M059J (cell line): Measurements from ENCODE around the gene EP400. TPM values are rescaled to one million over a fixed set of nuclear protein-coding genes. Genes with fewer than 3 reads are reported as not detected.

Experiments used
- DNase-seq: peaks from one replicate; pipeline ENCODE4 v3.0.0-alpha.2; 2012; ENCODE audit warnings: low read depth
- total RNA-seq: library from RNA; depleted of rRNA; stranded (reverse); fragments of >200 nt; shearing (Covaris generic); gene quantifications from 2 replicates; pipeline ENCODE4 v1.2.3, GENCODE V29; 2014

EP400 gene
- total RNA-seq, 1 experiment from 2014 or later, result 8.0 TPM

DNA sequence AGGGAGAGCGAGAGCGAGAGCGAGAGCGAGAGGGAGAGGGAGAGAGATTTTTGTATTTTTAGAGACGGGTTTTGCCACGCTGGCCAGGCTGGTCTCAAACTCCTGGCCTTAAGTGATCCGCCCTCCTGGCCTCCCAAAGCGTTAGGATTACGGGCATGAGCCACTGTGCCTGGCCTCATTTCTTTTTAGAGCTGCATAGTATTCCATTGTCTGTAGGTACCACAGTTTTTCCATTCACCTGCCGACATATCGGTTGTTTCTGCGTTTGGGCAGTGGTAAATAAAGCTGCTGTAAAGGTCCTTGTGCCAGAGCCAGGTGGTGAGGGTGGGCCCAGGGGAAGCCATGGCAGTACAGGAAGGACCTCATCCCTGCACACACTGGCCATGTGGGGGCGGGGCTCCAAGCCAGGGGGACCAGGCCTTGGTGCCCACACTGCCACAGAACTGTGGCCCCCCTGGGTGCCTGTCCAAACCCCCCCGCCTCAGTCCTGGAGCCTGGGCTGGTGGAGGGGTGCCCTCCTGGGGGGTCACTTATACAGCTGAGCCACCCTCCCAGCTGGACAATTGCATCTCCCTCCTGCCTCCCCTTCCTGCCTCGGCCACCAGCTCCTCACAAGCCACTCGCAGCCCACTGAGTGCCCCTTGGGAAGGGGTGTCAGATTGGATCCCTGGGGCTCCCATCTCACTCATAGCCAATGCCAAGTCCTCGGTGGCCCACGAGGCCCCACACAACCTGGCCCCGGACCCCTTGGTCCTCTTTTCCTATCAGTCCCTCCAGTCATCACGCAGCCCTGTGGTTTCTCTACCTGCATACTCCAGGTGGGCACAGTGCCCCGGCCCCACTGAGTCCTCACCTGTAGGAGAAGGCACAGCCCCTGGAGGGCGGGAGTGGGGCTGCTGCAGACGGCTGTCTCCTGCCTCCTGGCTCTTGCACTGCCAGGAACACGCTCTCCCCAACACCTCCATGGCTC lies 22.3 kb upstream of the EP400 start:
- no peak for DNase-seq

DNA sequence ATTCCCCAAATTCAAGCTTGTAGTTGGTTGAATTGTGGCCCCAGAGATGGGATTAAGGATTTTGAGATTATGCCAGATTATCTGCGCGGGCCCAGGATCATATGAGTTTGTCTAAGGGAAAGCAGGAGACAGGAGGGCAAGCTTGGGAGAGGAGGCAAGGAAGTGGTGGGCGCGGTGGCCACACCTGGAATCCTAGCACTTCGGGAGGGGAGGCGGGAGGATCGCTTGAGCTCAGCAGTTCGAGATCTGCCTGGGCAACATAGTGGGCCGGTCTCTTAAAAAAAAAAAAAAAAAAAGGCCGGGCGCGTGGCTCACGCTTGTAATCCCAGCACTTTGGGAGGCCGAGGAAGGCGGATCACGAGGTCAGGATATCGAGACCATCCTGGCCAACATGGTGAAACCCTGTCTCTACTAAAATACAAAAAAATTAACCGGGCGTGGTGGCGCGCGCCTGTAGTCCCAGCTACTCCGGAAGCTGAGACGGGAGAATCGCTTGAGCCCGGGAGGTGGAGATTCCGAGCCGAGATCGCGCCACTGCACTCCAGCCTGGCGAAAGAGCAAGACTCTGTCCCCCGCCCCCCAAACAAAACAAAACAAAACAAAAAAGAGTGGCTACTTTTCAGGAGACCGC lies 21.5 kb upstream of the EP400 start:
- DNase-seq, result no peak

DNA sequence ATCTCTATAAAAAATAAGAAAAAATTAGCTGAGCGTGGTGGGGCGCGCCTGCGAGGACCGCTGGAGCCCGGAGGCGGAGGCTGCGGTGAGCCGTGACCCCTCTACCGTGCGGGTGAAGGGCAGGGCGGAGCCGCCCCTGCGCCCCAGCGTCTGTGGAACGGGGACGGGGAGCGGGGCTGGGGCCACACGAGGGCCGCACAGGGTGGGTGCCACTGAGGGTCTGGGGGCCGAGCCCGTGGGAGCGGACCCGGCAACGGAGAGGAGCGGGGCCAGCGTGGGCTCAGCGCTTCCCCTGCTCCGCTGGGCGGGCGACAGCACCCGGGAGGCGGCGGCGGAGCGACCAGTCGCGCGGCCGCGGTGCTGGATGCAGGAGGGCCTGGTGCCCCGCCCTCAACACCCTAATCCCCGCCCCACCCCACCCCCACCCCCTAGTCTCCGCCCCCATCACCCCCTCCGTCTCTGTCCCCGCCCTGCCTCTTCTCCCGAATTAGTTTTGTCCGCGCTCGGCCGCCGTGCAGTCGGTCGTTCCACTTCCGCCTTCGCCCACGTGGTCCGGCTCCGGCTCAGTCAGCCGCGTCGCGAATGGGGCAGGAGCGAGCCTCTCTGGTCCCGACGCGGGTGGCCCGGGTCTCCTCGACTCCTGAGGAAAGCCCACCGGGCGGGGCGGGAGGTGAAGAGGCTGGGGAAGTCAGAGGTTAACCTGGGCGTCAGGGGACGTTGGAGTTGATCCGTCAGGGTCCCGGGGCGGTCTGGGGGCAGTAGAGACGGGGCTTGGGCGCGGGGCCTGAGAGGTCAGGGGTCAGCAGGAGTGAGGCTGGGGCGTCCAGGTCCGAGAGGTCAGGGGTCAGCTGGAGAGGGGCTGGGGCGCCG lies 20.8 kb upstream of the EP400 start, which contains the start of gene PUS1:
Gene PUS1, plus strand, starts transcription at position 566 of the 870 bp plus-strand sequence. CDS start 447 bp downstream, outside the sequence.
- DNase-seq, result peak; percentile 91

DNA sequence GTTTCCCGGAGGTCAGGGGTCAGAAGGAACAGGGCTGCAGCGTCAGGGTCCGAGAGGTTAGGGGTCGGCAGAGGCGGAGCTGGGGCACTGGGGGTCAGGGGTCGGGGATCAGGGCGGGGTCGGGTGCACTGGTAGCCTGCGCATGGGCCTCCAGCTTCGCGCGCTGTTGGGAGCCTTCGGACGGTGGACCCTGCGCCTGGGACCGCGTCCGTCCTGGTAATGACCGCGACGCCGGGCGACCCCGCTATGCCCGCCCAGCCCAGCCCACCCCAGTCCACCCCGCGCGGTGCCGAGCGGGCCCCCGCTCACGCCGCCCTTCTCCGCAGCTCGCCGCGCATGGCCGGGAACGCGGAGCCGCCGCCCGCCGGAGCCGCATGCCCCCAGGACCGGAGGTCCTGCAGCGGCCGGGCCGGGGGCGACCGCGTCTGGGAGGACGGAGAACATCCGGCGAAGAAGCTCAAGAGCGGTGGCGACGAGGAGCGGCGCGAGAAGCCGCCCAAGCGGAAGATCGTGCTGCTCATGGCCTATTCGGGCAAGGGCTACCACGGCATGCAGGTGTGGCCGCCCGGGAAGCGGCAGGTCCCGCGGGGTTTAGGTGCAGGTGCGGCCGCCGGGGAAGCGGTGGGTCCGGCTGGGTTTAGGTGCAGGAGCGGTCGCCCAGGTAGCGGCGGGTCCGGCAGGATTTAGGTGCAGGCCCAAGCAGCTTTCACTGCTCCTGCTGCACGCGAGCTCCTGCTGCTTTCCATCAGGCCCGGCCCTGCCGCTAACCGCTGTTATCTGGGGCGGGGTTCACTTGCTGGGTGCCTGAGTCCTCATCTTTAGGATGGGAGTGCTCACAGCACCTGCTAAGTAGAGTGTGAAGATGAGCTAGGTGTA lies 19.9 kb upstream of the EP400 start:
- DNase-seq, result no peak

DNA sequence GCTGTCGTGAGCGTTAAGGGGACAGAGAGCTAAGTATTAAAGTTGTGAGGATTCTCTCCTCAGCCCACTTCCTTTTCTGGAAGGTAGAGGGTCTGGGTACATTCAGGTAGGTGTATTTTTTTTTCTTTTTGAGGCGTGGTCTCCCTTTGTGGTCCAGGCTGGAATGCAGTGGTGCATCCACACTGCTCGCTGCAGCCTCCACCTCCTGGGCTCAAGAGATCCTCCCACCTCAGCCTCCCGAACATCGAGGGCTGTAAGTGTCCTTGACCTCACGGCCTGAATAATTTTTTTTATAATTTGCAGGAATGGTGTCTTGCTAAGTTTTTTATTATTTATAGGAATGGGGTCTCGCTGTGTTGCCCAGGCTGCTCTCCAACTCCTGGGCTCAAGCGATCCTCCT lies 19.2 kb upstream of the EP400 start:
- DNase-seq, result no peak

DNA sequence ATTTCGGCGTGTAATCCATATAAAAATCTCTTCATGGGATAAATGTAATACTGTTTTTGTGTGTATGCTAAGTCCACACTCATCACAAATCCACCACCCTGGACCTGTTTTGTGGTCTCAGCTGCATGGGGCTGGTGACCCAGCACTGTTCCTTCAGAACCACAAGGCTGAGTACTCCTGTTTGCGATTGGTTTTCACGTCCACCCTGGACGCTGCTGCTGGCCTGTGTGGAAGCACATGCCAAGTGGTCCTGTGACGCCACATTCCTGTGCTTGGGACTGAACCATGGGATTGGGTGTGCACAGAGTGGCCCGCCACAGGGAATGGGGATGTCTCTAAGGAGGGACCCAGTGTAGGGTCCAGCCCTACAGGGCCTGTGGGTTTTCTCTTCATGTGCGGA lies 16.4 kb upstream of the EP400 start:
- no peak for DNase-seq

DNA sequence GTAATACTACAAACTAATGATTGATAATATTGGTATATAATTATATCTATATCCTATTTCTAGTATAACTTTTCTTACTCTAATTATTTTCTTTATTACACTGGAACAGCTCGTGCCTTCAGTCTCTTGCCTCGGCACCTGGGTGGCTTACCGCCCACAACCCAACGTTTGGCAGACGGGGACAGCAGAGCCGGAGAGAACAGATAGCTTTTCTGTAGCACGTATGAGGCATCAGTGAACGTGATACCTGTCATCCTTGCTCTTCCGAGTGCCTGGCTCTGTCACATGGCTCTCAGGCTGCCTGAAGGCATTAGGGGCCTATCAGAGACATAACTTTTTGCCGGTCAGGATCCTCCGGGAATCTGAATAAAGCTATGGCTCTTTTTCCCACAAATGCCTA lies 15.2 kb upstream of the EP400 start:
- no peak for DNase-seq

DNA sequence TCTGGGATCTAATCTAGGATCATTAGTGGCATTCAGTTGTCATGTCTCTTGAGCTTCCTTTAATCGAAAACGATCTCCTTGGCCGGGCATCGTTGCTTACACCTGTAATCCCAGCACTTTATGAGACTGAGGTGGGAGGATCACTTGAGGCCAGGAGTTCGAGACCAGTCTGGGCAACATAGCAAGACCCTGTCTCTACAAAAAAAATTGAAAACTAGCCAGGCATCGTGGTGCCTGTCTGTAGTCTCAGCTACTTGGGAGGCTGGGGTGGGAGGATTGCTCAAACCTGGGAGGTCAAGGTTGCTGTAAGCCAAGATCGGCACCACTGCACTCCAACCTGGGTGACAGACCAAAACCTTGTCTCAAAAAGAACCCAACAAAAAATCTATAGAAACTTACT lies 11.7 kb upstream of the EP400 start:
- no peak for DNase-seq

DNA sequence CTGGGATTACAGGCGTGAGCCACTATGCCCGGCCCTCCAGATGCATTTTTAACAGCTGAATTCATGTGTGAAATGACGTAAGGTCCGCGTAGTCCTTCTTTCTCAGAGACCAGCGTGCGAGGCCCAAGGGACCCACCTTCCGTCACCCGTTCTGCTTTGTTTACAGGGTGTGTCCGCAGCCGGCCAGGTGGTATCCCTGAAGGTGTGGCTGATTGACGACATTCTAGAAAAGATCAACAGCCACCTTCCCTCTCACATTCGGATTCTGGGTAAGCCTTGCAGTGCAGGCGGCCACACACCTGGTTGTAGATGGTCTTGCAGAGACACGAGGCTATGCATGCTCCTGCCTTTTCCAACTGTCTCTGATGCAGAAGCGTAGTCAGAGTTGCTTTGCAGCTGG lies 10.7 kb upstream of the EP400 start:
- DNase-seq, result no peak

DNA sequence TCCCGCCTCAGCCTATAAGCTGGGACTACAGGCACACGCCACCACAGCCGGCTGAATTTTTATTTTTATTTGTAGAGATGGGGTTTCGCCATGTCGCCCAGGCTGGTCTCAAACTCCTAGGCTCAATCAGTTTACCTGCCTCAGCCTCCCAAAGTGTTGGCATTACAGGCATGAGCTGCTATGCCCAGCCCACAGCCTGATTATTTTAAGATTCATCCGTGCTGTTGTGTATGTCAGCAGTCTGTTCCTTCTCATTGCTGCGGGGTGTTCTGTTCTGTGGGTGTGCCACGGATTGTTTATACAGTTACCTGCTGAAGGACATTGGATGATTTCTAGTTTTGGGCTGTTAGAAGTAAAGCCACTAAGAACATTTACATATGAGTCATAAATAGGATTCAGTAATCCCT lies 9.6 kb upstream of the EP400 start:
- peak; percentile 41 for DNase-seq

DNA sequence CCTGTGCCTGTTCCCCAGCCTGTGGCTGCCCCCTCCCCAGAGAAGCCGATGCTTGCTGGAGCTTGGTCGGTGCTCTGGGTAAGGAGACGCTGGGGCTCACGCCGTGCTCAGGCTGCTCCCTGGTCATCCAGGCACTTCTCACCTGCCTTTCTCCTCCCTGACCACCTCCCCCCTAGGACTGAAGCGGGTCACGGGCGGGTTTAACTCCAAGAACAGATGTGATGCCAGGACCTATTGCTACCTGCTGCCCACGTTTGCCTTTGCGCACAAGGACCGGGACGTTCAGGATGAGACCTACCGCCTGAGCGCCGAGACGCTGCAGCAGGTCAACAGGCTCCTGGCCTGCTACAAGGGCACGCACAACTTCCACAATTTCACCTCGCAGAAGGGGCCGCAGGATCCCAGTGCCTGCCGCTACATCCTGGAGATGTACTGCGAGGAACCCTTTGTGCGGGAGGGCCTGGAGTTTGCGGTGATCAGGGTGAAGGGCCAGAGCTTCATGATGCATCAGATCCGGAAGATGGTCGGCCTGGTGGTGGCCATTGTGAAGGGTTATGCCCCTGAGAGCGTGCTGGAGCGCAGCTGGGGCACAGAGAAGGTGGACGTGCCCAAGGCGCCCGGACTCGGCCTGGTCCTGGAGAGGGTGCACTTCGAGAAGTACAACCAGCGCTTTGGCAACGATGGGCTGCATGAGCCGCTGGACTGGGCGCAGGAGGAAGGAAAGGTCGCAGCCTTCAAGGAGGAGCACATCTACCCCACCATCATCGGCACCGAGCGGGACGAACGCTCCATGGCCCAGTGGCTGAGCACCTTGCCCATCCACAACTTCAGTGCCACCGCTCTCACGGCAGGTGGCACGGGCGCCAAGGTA lies 8.4 kb upstream of the EP400 start:
- DNase-seq, result no peak

DNA sequence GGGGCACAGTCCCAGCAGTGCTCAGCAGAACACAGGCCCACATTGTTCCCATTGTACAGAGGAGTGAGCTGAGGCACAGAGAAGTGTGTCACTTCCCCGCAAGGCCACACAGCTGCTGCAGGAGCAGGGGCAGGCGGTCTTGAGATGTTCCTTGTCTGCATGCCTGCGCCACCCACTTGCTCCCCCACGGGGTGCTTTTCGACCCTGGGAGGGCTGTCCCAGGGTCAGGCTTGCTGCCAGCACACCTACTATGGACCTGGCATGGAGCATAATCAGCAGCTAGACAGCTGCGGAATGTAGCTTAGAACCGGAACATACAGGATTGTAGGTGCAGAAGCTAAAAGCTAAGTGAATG lies 7.8 kb upstream of the EP400 start:
- no peak for DNase-seq

DNA sequence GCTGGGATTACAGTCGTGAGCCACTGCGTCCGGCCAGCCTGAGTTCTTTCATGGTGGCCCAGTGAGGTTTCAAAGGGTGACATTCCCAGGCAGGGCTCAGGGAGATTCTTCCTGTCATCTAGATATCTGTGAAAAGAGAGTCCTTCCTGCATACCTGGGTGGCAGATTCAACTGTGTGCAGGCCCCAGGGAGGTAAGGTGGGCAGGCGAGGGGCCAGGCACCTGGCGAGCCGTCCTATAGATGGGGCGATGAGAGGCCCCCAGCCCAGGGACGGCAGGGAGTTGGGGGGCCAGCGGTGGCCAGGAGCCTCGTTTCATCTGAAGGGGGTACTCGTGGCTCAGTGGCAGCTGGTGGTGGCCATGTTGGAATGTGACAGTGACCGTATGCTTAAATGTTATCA lies 7.1 kb upstream of the EP400 start:
- DNase-seq, result no peak

DNA sequence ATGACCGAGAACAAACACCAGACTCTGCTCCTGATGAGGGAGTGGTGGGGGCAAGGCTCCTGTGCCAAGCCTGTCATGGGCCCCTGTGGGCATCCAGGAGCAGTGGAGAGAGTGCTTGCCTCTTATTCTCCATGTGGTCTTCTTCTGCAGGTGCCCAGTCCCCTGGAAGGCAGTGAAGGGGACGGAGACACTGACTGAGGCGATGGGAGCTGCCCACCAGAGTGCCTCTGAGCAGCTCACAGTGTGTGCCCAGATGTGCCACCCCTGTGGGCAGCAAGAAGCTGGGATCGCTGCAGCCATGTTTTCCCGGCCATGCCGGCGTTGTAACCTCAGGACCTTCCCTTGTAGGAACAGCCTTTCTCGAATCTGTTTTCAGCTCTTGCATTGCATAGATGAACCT lies 6.4 kb upstream of the EP400 start:
- no peak for DNase-seq

DNA sequence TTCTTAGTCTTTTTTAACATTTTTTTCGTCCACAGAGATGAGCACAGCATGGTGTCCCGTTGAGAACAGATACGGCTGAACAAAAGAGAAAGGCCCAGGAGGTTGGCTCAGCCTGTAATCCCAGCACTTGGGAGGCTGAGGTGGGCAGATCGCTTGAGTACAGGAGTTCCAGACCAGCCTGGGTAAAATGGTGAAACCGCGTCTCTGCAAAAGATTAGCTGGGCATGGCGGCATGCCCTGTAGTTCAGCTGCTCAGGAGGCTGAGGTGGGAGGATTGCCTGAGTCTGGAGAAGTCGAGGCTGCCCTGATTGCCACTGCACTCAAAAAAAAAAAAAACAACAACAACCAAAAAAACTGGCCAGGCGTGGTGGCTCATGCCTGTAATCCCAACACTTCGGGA lies 5.9 kb upstream of the EP400 start:
- no peak for DNase-seq

DNA sequence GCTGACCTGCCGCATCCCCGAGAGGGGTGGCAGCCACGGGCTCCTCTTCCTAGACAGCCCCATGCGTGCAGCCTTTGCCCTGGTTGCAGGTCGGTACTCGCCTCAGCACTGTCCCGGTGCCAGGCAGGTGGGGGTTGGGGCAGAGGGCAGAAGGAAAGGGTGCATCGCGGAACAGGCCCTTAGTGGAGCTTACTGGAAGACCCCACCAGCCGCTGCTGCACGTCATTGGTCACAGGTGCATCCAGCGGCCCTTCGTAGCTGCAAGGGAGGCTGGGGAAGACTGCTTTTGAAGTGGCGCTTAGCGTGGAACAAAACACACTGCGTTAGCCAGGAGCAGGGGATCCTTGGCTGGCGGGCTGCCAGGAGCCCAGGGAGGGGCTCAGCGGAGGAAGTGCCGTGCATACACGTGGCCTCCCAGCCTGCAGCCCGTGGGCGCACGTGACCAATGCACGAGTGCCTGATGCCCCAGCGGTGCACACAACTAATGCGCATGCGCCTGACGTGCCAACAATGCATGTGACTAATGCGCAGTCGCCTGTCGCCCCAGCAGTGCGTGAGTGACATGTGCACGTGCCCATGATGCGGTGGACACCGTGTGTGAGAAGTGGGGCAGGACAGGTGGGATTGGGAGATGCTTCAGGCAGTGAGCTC lies 5.0 kb upstream of the EP400 start:
- DNase-seq, result no peak

DNA sequence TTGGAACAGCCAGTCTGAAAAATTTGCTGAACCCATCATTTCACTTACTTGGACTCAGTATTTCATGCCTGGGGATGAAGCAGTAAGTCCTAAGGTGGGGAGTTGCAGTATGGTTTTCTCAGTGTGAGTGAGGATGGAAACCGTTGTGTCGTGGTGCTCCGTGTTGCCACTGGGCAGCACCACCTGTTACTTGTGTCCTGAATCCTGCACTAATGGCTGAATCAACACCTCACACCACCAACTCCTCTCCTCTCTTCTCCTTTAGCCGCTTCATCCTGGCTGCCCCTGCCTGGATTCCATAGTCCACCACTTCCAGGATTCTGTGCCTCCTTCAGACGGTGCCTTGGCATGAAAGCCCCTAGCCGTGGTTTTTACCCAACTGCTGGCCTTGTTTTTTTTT lies 3.0 kb upstream of the EP400 start:
- no peak for DNase-seq

DNA sequence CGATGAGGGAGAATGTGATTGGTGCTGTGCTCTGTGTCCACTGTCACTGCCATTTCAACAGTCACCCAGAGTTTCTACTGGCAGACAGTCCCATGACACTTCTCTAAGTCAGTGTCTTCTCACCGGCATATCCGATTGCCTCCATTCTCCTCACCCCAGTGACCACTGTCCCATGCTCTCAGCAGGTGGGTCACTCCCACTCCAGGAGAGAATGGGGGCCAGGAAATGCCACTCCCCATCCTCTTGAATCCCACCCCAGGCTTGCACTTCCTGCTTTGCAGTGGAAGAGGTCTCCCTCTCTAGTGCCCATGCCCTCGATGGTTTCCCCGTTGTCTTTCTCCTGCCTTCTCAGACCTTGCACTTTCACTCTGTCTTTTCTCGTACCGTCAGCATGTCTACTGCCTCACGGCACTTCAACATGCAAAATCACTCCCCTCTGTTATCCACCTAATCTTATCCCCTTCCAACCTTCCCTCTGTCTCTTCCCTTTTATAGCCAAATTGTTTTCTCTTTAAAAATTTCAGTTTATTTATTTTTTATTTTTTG lies 2.2 kb upstream of the EP400 start:
- no peak for DNase-seq

DNA sequence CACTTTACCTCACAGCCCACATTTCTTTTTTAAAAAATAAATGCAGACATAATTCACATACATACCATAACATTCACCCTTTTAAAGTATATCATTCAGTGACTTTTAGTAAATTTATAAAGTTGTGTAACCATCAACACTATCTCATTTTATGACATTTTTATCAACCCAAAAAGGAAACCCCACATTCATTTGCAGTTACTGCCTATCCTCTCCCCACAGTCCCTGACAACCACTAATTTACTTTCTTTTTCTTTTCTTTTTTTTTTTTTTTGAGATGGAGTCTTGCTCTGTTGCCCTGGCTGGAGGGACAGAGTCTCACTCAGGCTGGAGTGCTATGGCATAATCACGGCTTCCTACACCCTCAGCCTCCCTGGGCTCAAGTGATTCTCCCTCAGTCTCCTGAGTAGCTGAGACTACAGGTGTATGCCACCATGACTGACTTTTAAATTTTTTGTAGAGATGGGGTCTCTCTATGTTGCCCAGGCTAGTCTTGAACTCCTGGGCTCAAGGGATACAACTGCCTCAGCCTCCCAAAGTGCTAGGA lies 1.5 kb upstream of the EP400 start:
- DNase-seq, result no peak
